Left ventricle myocardium inferior (tissue), 1 donor: Measurements from ENCODE around the gene ZNF225. TPM values are rescaled to one million over a fixed set of nuclear protein-coding genes. Genes with fewer than 3 reads are reported as not detected.
A peak's percentile ranks its signal among the peaks of the same experiment; 100 is the strongest.

Experiments used
- DNase-seq: peaks from one replicate; pipeline ENCODE4 v3.0.0-alpha.2; 2020
- H3K27ac ChIP-seq: fragments of 200-600 bp; replicated peaks from 2 replicates; pipeline ENCODE4 v1.8.0; 2021
- H3K27me3 ChIP-seq: fragments of 200-600 bp; 2 replicates; pipeline ENCODE4 v1.8.0; 2021; ENCODE audit warnings: low read depth
- H3K36me3 ChIP-seq: fragments of 200-600 bp; 2 replicates; pipeline ENCODE4 v1.8.0; 2021
- H3K4me1 ChIP-seq: fragments of 200-600 bp; 2 replicates; pipeline ENCODE4 v1.8.0; 2021
- H3K4me3 ChIP-seq: fragments of 200-600 bp; 2 replicates; pipeline ENCODE4 v1.8.0; 2021; ENCODE audit warnings: mild to moderate bottlenecking, moderate library complexity
- H3K9me3 ChIP-seq: fragments of 200-600 bp; replicated peaks from 2 replicates; pipeline ENCODE4 v1.8.0; 2021
- intact Hi-C: fragments of 100-400 bp; cut with micrococcal nuclease; formaldehyde crosslinking; loops from one replicate; pipeline ENCODE4 v1.11.0; 2022
- long read RNA-seq: library from polyadenylated mRNA; unstranded; transcript quantifications from one replicate; pipeline ENCODE4 v2.0.0, GENCODE V29; 2021
- total RNA-seq: library from RNA; stranded (reverse); fragmentation: NEBNext Ultra II Directional; extraction: Animal tissue kit (Norgen Biotek cat#: 25700); gene quantifications from one replicate; pipeline ENCODE4 v1.2.1, GENCODE V29; 2021
- TF ChIP-seq, protein P1 (sequence below): fragments of 200-600 bp; IDR thresholded peaks from 2 replicates; pipeline ENCODE4 v1.8.0; 2021; ENCODE audit warnings: antibody characterized with exemption, mild to moderate bottlenecking, borderline replicate concordance
- donor health status: DM: no; HTN: yes; CAD: no; lungs with severe emphysema.

Gene ZNF225
- total RNA-seq = 2.6 TPM
- long read RNA-seq, full-length matches to known transcripts = 3 of 4 reads
- long read RNA-seq, partial matches to known transcripts = 0 of 4 reads
- long read RNA-seq, other reads (novel, unspliced or antisense) = 1 of 4 reads

- Histone ChIP-seq H3K4me3 (peak within 1 kb of the TSS; percentile 88), H3K9me3 (peaks cover 37% of the 10 kb centered on the region), H3K27me3 (no peaks in the 10 kb centered on the region), H3K36me3 (peaks cover 42% of the 10 kb centered on the region), H3K4me1 (peaks cover 31% of the 10 kb centered on the region), H3K27ac (peak within 1 kb of the TSS; percentile 86)
- TF ChIP-seq, protein P1, sequence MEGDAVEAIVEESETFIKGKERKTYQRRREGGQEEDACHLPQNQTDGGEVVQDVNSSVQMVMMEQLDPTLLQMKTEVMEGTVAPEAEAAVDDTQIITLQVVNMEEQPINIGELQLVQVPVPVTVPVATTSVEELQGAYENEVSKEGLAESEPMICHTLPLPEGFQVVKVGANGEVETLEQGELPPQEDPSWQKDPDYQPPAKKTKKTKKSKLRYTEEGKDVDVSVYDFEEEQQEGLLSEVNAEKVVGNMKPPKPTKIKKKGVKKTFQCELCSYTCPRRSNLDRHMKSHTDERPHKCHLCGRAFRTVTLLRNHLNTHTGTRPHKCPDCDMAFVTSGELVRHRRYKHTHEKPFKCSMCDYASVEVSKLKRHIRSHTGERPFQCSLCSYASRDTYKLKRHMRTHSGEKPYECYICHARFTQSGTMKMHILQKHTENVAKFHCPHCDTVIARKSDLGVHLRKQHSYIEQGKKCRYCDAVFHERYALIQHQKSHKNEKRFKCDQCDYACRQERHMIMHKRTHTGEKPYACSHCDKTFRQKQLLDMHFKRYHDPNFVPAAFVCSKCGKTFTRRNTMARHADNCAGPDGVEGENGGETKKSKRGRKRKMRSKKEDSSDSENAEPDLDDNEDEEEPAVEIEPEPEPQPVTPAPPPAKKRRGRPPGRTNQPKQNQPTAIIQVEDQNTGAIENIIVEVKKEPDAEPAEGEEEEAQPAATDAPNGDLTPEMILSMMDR = peak; percentile 40
- intact Hi-C loops = no loop called here
- peak; percentile 93 for DNase-seq
These were observed at the start of gene ZNF225 for GRCh38 chr19:44113138-44113783. ZNF225 (plus strand) TSS chr19:44113399; CDS start chr19:44115828, 2,429 bp downstream.

- Histone ChIP-seq H3K9me3 (peaks cover 73% of the 10 kb centered on the region), H3K4me1 (peaks cover 2% of the 10 kb centered on the region)
- intact Hi-C loops = no loop called here
These were observed 46.9 kb upstream of the ZNF225 start for GRCh38 chr19:44066305-44066704.

DNA sequence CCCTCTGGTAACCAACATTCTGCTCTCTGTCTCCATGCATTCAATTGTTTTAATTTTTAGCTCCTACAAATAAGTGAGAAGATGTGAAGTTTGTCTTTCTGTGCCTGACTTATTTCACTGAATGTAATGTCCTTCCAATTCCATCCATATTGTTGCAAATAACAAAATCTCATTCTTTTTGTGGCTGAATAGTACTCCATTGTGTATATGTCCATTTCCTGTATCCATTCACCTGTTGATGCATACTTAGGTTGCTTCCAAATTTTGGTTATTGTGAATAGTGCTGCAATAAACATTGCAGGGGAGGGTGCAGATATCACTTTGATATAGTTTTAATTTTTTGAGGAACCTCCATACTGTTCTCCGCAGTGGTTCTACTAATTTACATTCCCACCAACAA lies 43.8 kb upstream of the ZNF225 start:
- no peaks in the 10 kb centered on the region for H3K27me3 ChIP-seq
- H3K9me3 ChIP-seq = peaks cover 54% of the 10 kb centered on the region
- no peak for DNase-seq
- H3K4me1 ChIP-seq = peaks cover 23% of the 10 kb centered on the region
- H3K27ac ChIP-seq = no peak overlapping the region
- no peak overlapping the region for H3K4me3 ChIP-seq
- intact Hi-C loops = no loop called here
- peaks cover 42% of the 10 kb centered on the region for H3K36me3 ChIP-seq
- TF ChIP-seq, protein P1 = no peak

More at GRCh38 chr19:44066305-44066704, 46.9 kb upstream of the ZNF225 start:
- Histone ChIP-seq H3K27me3 (no peaks in the 10 kb centered on the region), H3K27ac (no peak overlapping the region), H3K36me3 (peaks cover 74% of the 10 kb centered on the region), H3K4me3 (no peak overlapping the region)
- DNase-seq = no peak
- TF ChIP-seq, protein P1 = no peak

- Histone ChIP-seq H3K36me3 (peaks cover 26% of the 10 kb centered on the region), H3K4me3 (peak within 1 kb of the TSS; percentile 78), H3K4me1 (peaks cover 23% of the 10 kb centered on the region), H3K27ac (peak within 1 kb of the TSS; percentile 60), H3K27me3 (no peaks in the 10 kb centered on the region), H3K9me3 (peaks cover 28% of the 10 kb centered on the region)
- TF ChIP-seq, protein P1 = no peak
- intact Hi-C loops = no loop called here
- DNase-seq = peak; percentile 82
These were observed 41.2 kb upstream of the ZNF225 start, which contains the start of gene ZNF284 for GRCh38 chr19:44071824-44072542. ZNF284 (plus strand) TSS chr19:44072159; CDS start chr19:44076390, 4,231 bp downstream.

DNA sequence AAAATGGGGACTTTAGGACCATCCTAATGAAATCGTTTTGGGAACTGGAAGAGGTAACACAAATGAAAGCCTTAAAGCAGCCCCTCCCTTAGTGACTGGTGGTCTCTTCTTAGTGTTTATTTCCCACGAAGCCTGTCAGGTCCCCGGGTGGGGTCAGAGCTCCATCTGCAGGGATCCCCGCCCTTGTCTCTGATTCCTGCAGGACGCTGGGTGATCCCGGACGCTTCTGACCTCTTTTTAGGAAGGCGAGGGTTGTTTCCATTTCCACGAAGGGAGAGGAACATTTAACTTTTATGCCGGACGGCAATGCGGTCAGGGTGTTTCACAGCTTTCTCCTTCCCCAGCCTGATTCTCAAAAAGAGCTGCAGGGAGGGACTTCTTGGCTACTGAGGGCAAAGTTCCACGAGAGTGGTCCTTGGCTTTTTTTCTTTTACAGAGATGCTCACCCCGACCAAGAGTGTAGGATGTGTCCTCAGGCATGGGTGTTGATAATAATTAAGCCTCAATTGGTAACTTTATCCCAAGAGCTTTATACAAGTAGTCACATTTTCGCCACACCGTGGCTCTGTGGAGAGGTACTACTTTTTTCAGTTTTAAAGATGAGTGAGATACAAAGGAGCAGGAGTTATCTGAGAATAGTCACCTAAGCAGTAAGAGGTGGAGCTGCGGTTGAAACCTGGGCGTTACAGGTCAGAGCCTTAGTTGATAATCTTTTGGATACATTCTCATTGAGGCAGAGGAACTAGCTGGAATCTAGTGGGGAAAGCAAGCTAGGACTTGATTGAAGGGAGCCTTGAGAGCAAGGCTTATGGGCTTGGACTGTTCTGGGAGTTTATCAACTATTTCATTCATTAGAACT lies 40.4 kb upstream of the ZNF225 start:
- DNase-seq = no peak
- peaks cover 20% of the 10 kb centered on the region for H3K9me3 ChIP-seq
- no peaks in the 10 kb centered on the region for H3K27me3 ChIP-seq
- H3K36me3 ChIP-seq = peaks cover 26% of the 10 kb centered on the region
- peak overlapping the region; percentile 78 for H3K4me3 ChIP-seq
- TF ChIP-seq, protein P1 = no peak
- H3K27ac ChIP-seq = peak overlapping the region; percentile 60
- H3K4me1 ChIP-seq = peaks cover 23% of the 10 kb centered on the region
- intact Hi-C loops = no loop called here
